ENCODE measurements around the gene S100A6. TPM values are rescaled to one million over a fixed set of nuclear protein-coding genes. Genes with fewer than 3 reads are reported as not detected.
"Not testable (repeated sequence)": the region's sequence is repeated elsewhere in the genome, so short reads cannot be mapped to it uniquely, and the experiment has no call there.

Gene S100A6
- total RNA-seq, 1 donor = 1,187 TPM

GRCh38 chr1:153578936-153579335 lies 43.1 kb upstream of the S100A6 start:
- H3K27ac ChIP-seq (ENCODE audit: low read depth, low read length) = no peak overlapping the region
- no peak overlapping the region for H3K4me2 ChIP-seq (ENCODE audit: insufficient read depth, low read length)
- no peaks in the 10 kb centered on the region for H3K9me3 ChIP-seq (ENCODE audit: low read depth, low read length)
- no peaks in the 10 kb centered on the region for H3K27me3 ChIP-seq (ENCODE audit: insufficient read depth, low read length)
- DNase-seq (ENCODE audit: insufficient read length, low spot score, missing footprints) = peak; percentile 52
- H4K20me1 ChIP-seq (ENCODE audit: insufficient read depth, low read length) = no peaks in the 10 kb centered on the region
- no peaks in the 10 kb centered on the region for H3K36me3 ChIP-seq (ENCODE audit: insufficient read depth, low read length)
- H3K4me3 ChIP-seq (ENCODE audit: insufficient read depth, low read length) = no peak overlapping the region
- no peaks in the 10 kb centered on the region for H3K79me2 ChIP-seq (ENCODE audit: insufficient read depth, low read length)
- no peak for TF ChIP-seq CTCF (IDR thresholded peaks at IDR 0.05; ENCODE audit: extremely low read depth, low read depth, low read length)
- no peak overlapping the region for H2AFZ ChIP-seq (ENCODE audit: low read length)
- H3K4me1 ChIP-seq (ENCODE audit: insufficient read depth, low read length) = peaks cover 17% of the 10 kb centered on the region

DNA sequence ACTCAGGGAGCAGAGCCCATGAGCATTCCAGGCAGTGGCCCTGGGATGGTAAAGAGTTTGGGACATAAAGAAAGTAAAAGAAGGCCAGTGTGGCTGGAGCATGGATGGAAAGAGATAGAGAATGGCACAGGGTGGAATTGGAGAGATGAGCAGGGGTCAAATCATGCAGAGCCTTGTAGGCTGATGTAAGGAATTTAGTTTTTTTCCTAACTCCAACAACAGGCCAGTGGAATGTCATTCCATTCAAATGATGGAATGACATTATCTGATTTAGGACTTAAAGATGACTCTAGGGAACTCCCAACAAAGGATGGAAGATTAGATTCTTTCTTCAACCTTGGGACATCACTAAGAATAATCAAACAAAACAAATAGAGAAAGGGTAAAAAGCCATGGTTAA lies 42.7 kb upstream of the S100A6 start:
- Histone ChIP-seq H3K27ac (ENCODE audit: low read depth, low read length) (no peak overlapping the region), H3K4me1 (ENCODE audit: insufficient read depth, low read length) (peaks cover 16% of the 10 kb centered on the region), H3K4me2 (ENCODE audit: insufficient read depth, low read length) (peak overlapping the region; percentile 6), H4K20me1 (ENCODE audit: insufficient read depth, low read length) (no peaks in the 10 kb centered on the region), H3K36me3 (ENCODE audit: insufficient read depth, low read length) (no peaks in the 10 kb centered on the region), H3K27me3 (ENCODE audit: insufficient read depth, low read length) (no peaks in the 10 kb centered on the region), H3K9me3 (ENCODE audit: low read depth, low read length) (no peaks in the 10 kb centered on the region), H2AFZ (ENCODE audit: low read length) (no peak overlapping the region), H3K79me2 (ENCODE audit: insufficient read depth, low read length) (no peaks in the 10 kb centered on the region), H3K4me3 (ENCODE audit: insufficient read depth, low read length) (no peak overlapping the region)
- DNase-seq (ENCODE audit: insufficient read length, low spot score, missing footprints) = peak; percentile 89
- TF ChIP-seq CTCF (IDR thresholded peaks at IDR 0.05; ENCODE audit: extremely low read depth, low read depth, low read length) = no peak

DNA sequence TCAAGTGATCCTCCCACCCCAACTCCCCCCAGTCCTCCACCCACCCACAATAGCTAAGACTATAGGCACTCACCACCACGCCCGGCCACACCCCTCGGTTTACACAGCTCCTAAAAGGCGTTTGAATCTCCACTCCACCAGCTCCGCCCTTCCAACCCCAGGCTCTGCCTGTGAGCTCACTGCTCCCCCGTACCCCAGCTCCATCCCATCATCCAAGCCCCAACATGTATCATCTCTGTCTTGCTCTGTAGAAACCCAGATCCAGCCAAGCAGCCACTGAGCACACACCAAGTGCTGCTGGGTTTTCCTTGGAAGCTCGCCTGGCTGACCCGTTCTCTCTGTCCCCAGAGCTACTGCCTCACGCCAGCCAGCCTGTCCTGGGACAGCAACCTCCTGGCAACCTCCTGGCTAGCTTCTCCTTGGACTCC lies 41.8 kb upstream of the S100A6 start:
- Histone ChIP-seq H3K79me2 (ENCODE audit: insufficient read depth, low read length) (no peaks in the 10 kb centered on the region), H4K20me1 (ENCODE audit: insufficient read depth, low read length) (no peaks in the 10 kb centered on the region), H2AFZ (ENCODE audit: low read length) (peak overlapping the region; percentile 39), H3K9me3 (ENCODE audit: low read depth, low read length) (no peaks in the 10 kb centered on the region), H3K4me1 (ENCODE audit: insufficient read depth, low read length) (peaks cover 25% of the 10 kb centered on the region), H3K36me3 (ENCODE audit: insufficient read depth, low read length) (no peaks in the 10 kb centered on the region), H3K4me2 (ENCODE audit: insufficient read depth, low read length) (peak overlapping the region; percentile 6), H3K4me3 (ENCODE audit: insufficient read depth, low read length) (no peak overlapping the region), H3K27me3 (ENCODE audit: insufficient read depth, low read length) (no peaks in the 10 kb centered on the region), H3K27ac (ENCODE audit: low read depth, low read length) (no peak overlapping the region)
- TF ChIP-seq CTCF (IDR thresholded peaks at IDR 0.05; ENCODE audit: extremely low read depth, low read depth, low read length) = no peak
- peak; percentile 86 for DNase-seq (ENCODE audit: insufficient read length, low spot score, missing footprints)

- H3K27me3 ChIP-seq (ENCODE audit: insufficient read depth, low read length) = no peaks in the 10 kb centered on the region
- H3K79me2 ChIP-seq (ENCODE audit: insufficient read depth, low read length) = no peaks in the 10 kb centered on the region
- H3K9me3 ChIP-seq (ENCODE audit: low read depth, low read length) = no peaks in the 10 kb centered on the region
- no peak for TF ChIP-seq CTCF (IDR thresholded peaks at IDR 0.05; ENCODE audit: extremely low read depth, low read depth, low read length)
- H2AFZ ChIP-seq (ENCODE audit: low read length) = no peak overlapping the region
- peaks cover 30% of the 10 kb centered on the region for H3K4me1 ChIP-seq (ENCODE audit: insufficient read depth, low read length)
- no peak overlapping the region for H3K27ac ChIP-seq (ENCODE audit: low read depth, low read length)
- DNase-seq (ENCODE audit: insufficient read length, low spot score, missing footprints) = no peak
- H3K4me3 ChIP-seq (ENCODE audit: insufficient read depth, low read length) = no peak overlapping the region
- no peaks in the 10 kb centered on the region for H4K20me1 ChIP-seq (ENCODE audit: insufficient read depth, low read length)
- H3K4me2 ChIP-seq (ENCODE audit: insufficient read depth, low read length) = no peak overlapping the region
- H3K36me3 ChIP-seq (ENCODE audit: insufficient read depth, low read length) = no peaks in the 10 kb centered on the region
These were observed 41.3 kb upstream of the S100A6 start for GRCh38 chr1:153577138-153577537.

- H4K20me1 ChIP-seq (ENCODE audit: insufficient read depth, low read length); H2AFZ ChIP-seq (ENCODE audit: low read length); DNase-seq (ENCODE audit: insufficient read length, low spot score, missing footprints); H3K36me3 ChIP-seq (ENCODE audit: insufficient read depth, low read length); H3K4me3 ChIP-seq (ENCODE audit: insufficient read depth, low read length); H3K4me2 ChIP-seq (ENCODE audit: insufficient read depth, low read length); H3K9me3 ChIP-seq (ENCODE audit: low read depth, low read length); H3K79me2 ChIP-seq (ENCODE audit: insufficient read depth, low read length); H3K27me3 ChIP-seq (ENCODE audit: insufficient read depth, low read length); H3K27ac ChIP-seq (ENCODE audit: low read depth, low read length): not testable (repeated sequence)
- peaks cover 36% of the 10 kb centered on the region for H3K4me1 ChIP-seq (ENCODE audit: insufficient read depth, low read length)
These were observed 39.7 kb upstream of the S100A6 start for GRCh38 chr1:153575497-153575896.

GRCh38 chr1:153575081-153575491 lies 39.3 kb upstream of the S100A6 start:
- peaks cover 36% of the 10 kb centered on the region for H3K4me1 ChIP-seq (ENCODE audit: insufficient read depth, low read length)
- H3K36me3 ChIP-seq (ENCODE audit: insufficient read depth, low read length); H3K4me3 ChIP-seq (ENCODE audit: insufficient read depth, low read length); H3K4me2 ChIP-seq (ENCODE audit: insufficient read depth, low read length); H3K9me3 ChIP-seq (ENCODE audit: low read depth, low read length); DNase-seq (ENCODE audit: insufficient read length, low spot score, missing footprints); H4K20me1 ChIP-seq (ENCODE audit: insufficient read depth, low read length); H3K27me3 ChIP-seq (ENCODE audit: insufficient read depth, low read length); H3K79me2 ChIP-seq (ENCODE audit: insufficient read depth, low read length); H3K27ac ChIP-seq (ENCODE audit: low read depth, low read length); H2AFZ ChIP-seq (ENCODE audit: low read length): not testable (repeated sequence)
